Measurements from ENCODE around the gene SLC2A5. TPM values are rescaled to one million over a fixed set of nuclear protein-coding genes. Genes with fewer than 3 reads are reported as not detected.
A peak's percentile ranks its signal among the peaks of the same experiment; 100 is the strongest.

SLC2A5 gene
- polyA plus RNA-seq, 2 donors, result 3.5 to 3.6 TPM

- no peaks in the 10 kb centered on the region for H3K9me3 ChIP-seq (ENCODE audit: control insufficient read depth in 2 of 2, insufficient read depth in 1 of 2, low read depth in 1 of 2, low read length in 1 of 2)
- H3K4me3 ChIP-seq (ENCODE audit: low read depth in 1 of 2, low read length in 2 of 2), result no peak overlapping the region
- no peaks in the 10 kb centered on the region for H3K27me3 ChIP-seq (ENCODE audit: control insufficient read depth in 1 of 2, insufficient read depth in 2 of 2, low read length in 2 of 2)
- no peak overlapping the region for H3K27ac ChIP-seq (ENCODE audit: low read depth in 2 of 2, low read length in 1 of 2)
- peaks cover 5 to 8% of the 10 kb centered on the region in 2 donors for H3K4me1 ChIP-seq (ENCODE audit: control insufficient read depth in 2 of 2, insufficient read depth in 2 of 2, low read length in 1 of 2)
- no peaks in the 10 kb centered on the region for H3K36me3 ChIP-seq (ENCODE audit: control insufficient read depth in 2 of 2, insufficient read depth in 2 of 2, low read length in 1 of 2)
- WGBS, 2 donors, result 72% methylated on average over 24 of the region's 24 CpGs
Measured at GRCh38 chr1:9066945-9067807, 2.3 kb downstream of the SLC2A5 start.

DNA sequence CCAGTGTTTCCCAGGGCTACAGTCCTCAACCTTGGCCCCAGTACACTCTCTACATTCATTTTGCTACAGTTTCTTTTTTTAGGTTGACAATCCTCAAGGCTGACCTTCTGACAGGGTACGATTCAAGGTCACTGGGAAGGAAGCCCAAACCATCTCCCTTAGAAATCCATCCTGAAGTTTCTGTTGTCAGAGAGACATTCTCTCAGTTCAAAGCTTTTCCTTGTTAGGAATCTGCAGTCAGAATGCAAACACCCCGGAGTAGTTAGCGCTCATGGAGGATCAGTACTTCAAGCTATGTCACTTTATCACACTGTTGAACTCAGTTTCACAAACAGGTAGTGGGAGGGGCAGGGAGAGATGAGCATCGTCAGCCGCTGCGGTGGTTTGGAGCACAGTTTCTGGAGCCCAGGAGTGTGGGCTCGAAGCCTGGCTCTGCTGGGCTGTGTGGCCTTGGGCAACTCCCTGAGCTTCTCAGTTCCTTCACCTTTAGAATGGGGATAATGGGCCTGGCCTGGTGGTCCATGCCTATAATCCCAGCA is 4.2 kb downstream of the SLC2A5 start:
- 51 to 59% methylated on average over 7 of the region's 7 CpGs for WGBS, 2 donors
- no peaks in the 10 kb centered on the region for H3K9me3 ChIP-seq (ENCODE audit: control insufficient read depth in 2 of 2, insufficient read depth in 1 of 2, low read depth in 1 of 2, low read length in 1 of 2)
- peak overlapping the region in 1 of 2 donors; percentile 40 for H3K27ac ChIP-seq (ENCODE audit: low read depth in 2 of 2, low read length in 1 of 2)
- H3K4me1 ChIP-seq (ENCODE audit: control insufficient read depth in 2 of 2, insufficient read depth in 2 of 2, low read length in 1 of 2), result peaks cover 3 to 9% of the 10 kb centered on the region in 2 donors
- H3K36me3 ChIP-seq (ENCODE audit: control insufficient read depth in 2 of 2, insufficient read depth in 2 of 2, low read length in 1 of 2), result no peaks in the 10 kb centered on the region
- H3K27me3 ChIP-seq (ENCODE audit: control insufficient read depth in 1 of 2, insufficient read depth in 2 of 2, low read length in 2 of 2), result no peaks in the 10 kb centered on the region
- no peak overlapping the region for H3K4me3 ChIP-seq (ENCODE audit: low read depth in 1 of 2, low read length in 2 of 2)

DNA sequence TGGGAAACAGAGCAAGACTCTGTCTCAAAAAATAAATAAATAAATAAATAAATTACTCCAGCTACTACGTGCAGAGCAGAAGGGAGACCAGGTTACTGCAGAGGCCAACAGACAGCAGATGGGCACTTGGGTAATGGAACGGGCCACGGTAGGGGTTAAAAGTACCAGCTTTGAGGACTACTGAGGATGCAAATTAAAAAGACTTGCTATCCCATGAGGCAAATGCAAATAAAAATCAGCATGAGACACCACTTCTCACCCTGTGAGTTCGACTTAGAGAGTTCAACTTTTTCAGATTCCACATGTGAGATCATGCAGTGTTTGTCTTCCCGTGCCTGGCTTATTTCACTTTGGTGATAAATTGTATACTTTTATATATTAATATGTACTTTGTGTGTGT is 6.6 kb downstream of the SLC2A5 start:
- Histone ChIP-seq H3K36me3 (ENCODE audit: control insufficient read depth in 2 of 2, insufficient read depth in 2 of 2, low read length in 1 of 2) (no peaks in the 10 kb centered on the region), H3K4me3 (ENCODE audit: low read depth in 1 of 2, low read length in 2 of 2) (no peak overlapping the region), H3K4me1 (ENCODE audit: control insufficient read depth in 2 of 2, insufficient read depth in 2 of 2, low read length in 1 of 2) (peaks cover 3 to 6% of the 10 kb centered on the region in 2 donors), H3K9me3 (ENCODE audit: control insufficient read depth in 2 of 2, insufficient read depth in 1 of 2, low read depth in 1 of 2, low read length in 1 of 2) (no peaks in the 10 kb centered on the region), H3K27ac (ENCODE audit: low read depth in 2 of 2, low read length in 1 of 2) (no peak overlapping the region), H3K27me3 (ENCODE audit: control insufficient read depth in 1 of 2, insufficient read depth in 2 of 2, low read length in 2 of 2) (no peaks in the 10 kb centered on the region)
- WGBS, 2 donors, result 68 to 69% methylated on average over 5 of the region's 5 CpGs

- 60 to 74% methylated on average over 7 of the region's 7 CpGs for WGBS, 2 donors
- no peaks in the 10 kb centered on the region for H3K36me3 ChIP-seq (ENCODE audit: control insufficient read depth in 2 of 2, insufficient read depth in 2 of 2, low read length in 1 of 2)
- peaks cover 3 to 4% of the 10 kb centered on the region in 2 donors for H3K4me1 ChIP-seq (ENCODE audit: control insufficient read depth in 2 of 2, insufficient read depth in 2 of 2, low read length in 1 of 2)
- H3K27ac ChIP-seq (ENCODE audit: low read depth in 2 of 2, low read length in 1 of 2), result no peak overlapping the region
- no peak overlapping the region for H3K4me3 ChIP-seq (ENCODE audit: low read depth in 1 of 2, low read length in 2 of 2)
- H3K27me3 ChIP-seq (ENCODE audit: control insufficient read depth in 1 of 2, insufficient read depth in 2 of 2, low read length in 2 of 2), result no peaks in the 10 kb centered on the region
- H3K9me3 ChIP-seq (ENCODE audit: control insufficient read depth in 2 of 2, insufficient read depth in 1 of 2, low read depth in 1 of 2, low read length in 1 of 2), result no peaks in the 10 kb centered on the region
Measured at GRCh38 chr1:9062021-9062471, 7.4 kb downstream of the SLC2A5 start.

GRCh38 chr1:9061252-9061960 is 8.0 kb downstream of the SLC2A5 start:
- Histone ChIP-seq H3K27ac (ENCODE audit: low read depth in 2 of 2, low read length in 1 of 2) (no peak overlapping the region), H3K4me1 (ENCODE audit: control insufficient read depth in 2 of 2, insufficient read depth in 2 of 2, low read length in 1 of 2) (peaks cover 3% of the 10 kb centered on the region in 2 donors), H3K36me3 (ENCODE audit: control insufficient read depth in 2 of 2, insufficient read depth in 2 of 2, low read length in 1 of 2) (no peaks in the 10 kb centered on the region), H3K9me3 (ENCODE audit: control insufficient read depth in 2 of 2, insufficient read depth in 1 of 2, low read depth in 1 of 2, low read length in 1 of 2) (no peaks in the 10 kb centered on the region), H3K27me3 (ENCODE audit: control insufficient read depth in 1 of 2, insufficient read depth in 2 of 2, low read length in 2 of 2) (no peaks in the 10 kb centered on the region), H3K4me3 (ENCODE audit: low read depth in 1 of 2, low read length in 2 of 2) (no peak overlapping the region)
- WGBS, 2 donors, result 63 to 65% methylated on average over 6 of the region's 6 CpGs

GRCh38 chr1:9059891-9060744 is 9.3 kb downstream of the SLC2A5 start:
- no peaks in the 10 kb centered on the region for H3K27me3 ChIP-seq (ENCODE audit: control insufficient read depth in 1 of 2, insufficient read depth in 2 of 2, low read length in 2 of 2)
- H3K4me3 ChIP-seq (ENCODE audit: low read depth in 1 of 2, low read length in 2 of 2), result no peak overlapping the region
- WGBS, 2 donors, result 89 to 90% methylated on average over 4 of the region's 4 CpGs
- no peak overlapping the region for H3K27ac ChIP-seq (ENCODE audit: low read depth in 2 of 2, low read length in 1 of 2)
- H3K9me3 ChIP-seq (ENCODE audit: control insufficient read depth in 2 of 2, insufficient read depth in 1 of 2, low read depth in 1 of 2, low read length in 1 of 2), result no peaks in the 10 kb centered on the region
- no peaks in the 10 kb centered on the region for H3K36me3 ChIP-seq (ENCODE audit: control insufficient read depth in 2 of 2, insufficient read depth in 2 of 2, low read length in 1 of 2)
- peaks cover 3% of the 10 kb centered on the region in 2 donors for H3K4me1 ChIP-seq (ENCODE audit: control insufficient read depth in 2 of 2, insufficient read depth in 2 of 2, low read length in 1 of 2)

GRCh38 chr1:9058465-9058864 is 11.0 kb downstream of the SLC2A5 start:
- H3K4me3 ChIP-seq (ENCODE audit: low read depth in 1 of 2, low read length in 2 of 2), result no peak overlapping the region
- no peaks in the 10 kb centered on the region for H3K9me3 ChIP-seq (ENCODE audit: control insufficient read depth in 2 of 2, insufficient read depth in 1 of 2, low read depth in 1 of 2, low read length in 1 of 2)
- 51 to 62% methylated on average over 2 of the region's 2 CpGs for WGBS, 2 donors
- H3K4me1 ChIP-seq (ENCODE audit: control insufficient read depth in 2 of 2, insufficient read depth in 2 of 2, low read length in 1 of 2), result peaks cover 3% of the 10 kb centered on the region in 2 donors
- no peaks in the 10 kb centered on the region for H3K36me3 ChIP-seq (ENCODE audit: control insufficient read depth in 2 of 2, insufficient read depth in 2 of 2, low read length in 1 of 2)
- no peak overlapping the region for H3K27ac ChIP-seq (ENCODE audit: low read depth in 2 of 2, low read length in 1 of 2)
- no peaks in the 10 kb centered on the region for H3K27me3 ChIP-seq (ENCODE audit: control insufficient read depth in 1 of 2, insufficient read depth in 2 of 2, low read length in 2 of 2)

- no peaks in the 10 kb centered on the region for H3K27me3 ChIP-seq (ENCODE audit: control insufficient read depth in 1 of 2, insufficient read depth in 2 of 2, low read length in 2 of 2)
- H3K4me3 ChIP-seq (ENCODE audit: low read depth in 1 of 2, low read length in 2 of 2), result no peak overlapping the region
- H3K4me1 ChIP-seq (ENCODE audit: control insufficient read depth in 2 of 2, insufficient read depth in 2 of 2, low read length in 1 of 2), result peaks cover 3% of the 10 kb centered on the region in 2 donors
- no peaks in the 10 kb centered on the region for H3K36me3 ChIP-seq (ENCODE audit: control insufficient read depth in 2 of 2, insufficient read depth in 2 of 2, low read length in 1 of 2)
- H3K27ac ChIP-seq (ENCODE audit: low read depth in 2 of 2, low read length in 1 of 2), result no peak overlapping the region
- H3K9me3 ChIP-seq (ENCODE audit: control insufficient read depth in 2 of 2, insufficient read depth in 1 of 2, low read depth in 1 of 2, low read length in 1 of 2), result no peaks in the 10 kb centered on the region
- WGBS, 2 donors, result 85 to 86% methylated on average over 10 of the region's 10 CpGs
Measured at GRCh38 chr1:9057851-9058250, 11.6 kb downstream of the SLC2A5 start.
